Spinal cord (tissue), 10 donors: Measurements from ENCODE around the gene TCAP. TPM values are rescaled to one million over a fixed set of nuclear protein-coding genes. Genes with fewer than 3 reads are reported as not detected.
A peak's percentile ranks its signal among the peaks of the same experiment; 100 is the strongest.

Source experiments
- DNase-seq, 6 donors: peaks; one replicate each; pipeline versions ENCODE4 v3.0.0 to v3.0.0-alpha.2; 2013 to 2015; ENCODE audit warnings: low spot score in 6 of 6, low read depth in 4 of 6
- H3K27ac ChIP-seq: one replicate; pipeline ENCODE4 v1.5.1; 2013; ENCODE audit warnings: low read depth, low read length, control low read depth
- H3K27me3 ChIP-seq: one replicate; pipeline ENCODE4 v1.6.1; 2013; ENCODE audit warnings: low read length; ENCODE audit not compliant: control insufficient read depth, insufficient read depth
- H3K36me3 ChIP-seq: one replicate; pipeline ENCODE4 v1.6.1; 2013; ENCODE audit warnings: low read length; ENCODE audit not compliant: control insufficient read depth, insufficient read depth
- H3K4me1 ChIP-seq: one replicate; pipeline ENCODE4 v1.6.1; 2013; ENCODE audit warnings: low read length; ENCODE audit not compliant: control insufficient read depth, insufficient read depth
- H3K4me3 ChIP-seq: one replicate; pipeline ENCODE4 v1.5.1; 2013; ENCODE audit warnings: low read depth, low read length, control low read depth
- H3K9me3 ChIP-seq: one replicate; pipeline ENCODE4 v1.6.1; 2013; ENCODE audit warnings: low read length; ENCODE audit not compliant: control insufficient read depth, insufficient read depth
- WGBS: methylation state at CpG from one replicate; pipeline ENCODE4 v1.1.5; 2013; ENCODE audit warnings: missing lambda C conversion rate; ENCODE audit not compliant: insufficient coverage; 5-methylcytosine and 5-hydroxymethylcytosine counted together
- polyA plus RNA-seq, 2 donors: library from polyadenylated mRNA; unstranded; fragments of 120-200 nt; gene quantifications; one replicate each; pipeline ENCODE4 v1.2.1, GENCODE V29; 2013; ENCODE audit not compliant: insufficient read length in 2 of 2
- total RNA-seq, 2 donors: library from RNA; depleted of rRNA in 1 of 2; stranded (reverse); fragments of 120-200 nt in 1 of 2; fragments of >200 nt in 1 of 2; gene quantifications; one replicate each; pipeline versions ENCODE4 v1.2.3 to v1.2.4, GENCODE V29; 2013 to 2014
- donor health status: healthy.

Gene TCAP
- total and polyA plus RNA-seq, 4 donors = 0.30 to 6.0 (median 3.3) TPM

GRCh38 chr17:39629494-39629880 is 35.7 kb upstream of the TCAP start:
- Histone ChIP-seq H3K36me3 (peaks cover 8% of the 10 kb centered on the region), H3K4me1 (peaks cover 83% of the 10 kb centered on the region), H3K27me3 (peaks cover 32% of the 10 kb centered on the region), H3K9me3 (no peaks in the 10 kb centered on the region), H3K4me3 (no peak overlapping the region), H3K27ac (no peak overlapping the region)
- WGBS = 67% methylated on average over 1 of the region's 3 CpGs
- no peak for DNase-seq

- no peak for DNase-seq
- Histone ChIP-seq H3K27me3 (peaks cover 29% of the 10 kb centered on the region), H3K27ac (no peak overlapping the region), H3K4me1 (peaks cover 84% of the 10 kb centered on the region), H3K9me3 (no peaks in the 10 kb centered on the region), H3K36me3 (peaks cover 8% of the 10 kb centered on the region), H3K4me3 (no peak overlapping the region)
- 71% methylated on average over 8 of the region's 12 CpGs for WGBS
Measured at GRCh38 chr17:39629898-39630297, 35.3 kb upstream of the TCAP start.

- Histone ChIP-seq H3K27me3 (peaks cover 21% of the 10 kb centered on the region), H3K4me1 (peaks cover 71% of the 10 kb centered on the region), H3K9me3 (no peaks in the 10 kb centered on the region), H3K36me3 (peaks cover 11% of the 10 kb centered on the region), H3K27ac (no peak overlapping the region), H3K4me3 (no peak overlapping the region)
- no peak for DNase-seq
- WGBS = 63% methylated on average over 4 of the region's 6 CpGs
Measured at GRCh38 chr17:39631403-39631802, 33.7 kb upstream of the TCAP start.

- peak in 3 of 6 donors; percentile 60 to 87 (median 82) for DNase-seq
- peaks cover 14% of the 10 kb centered on the region for H3K27me3 ChIP-seq
- peaks cover 11% of the 10 kb centered on the region for H3K36me3 ChIP-seq
- no peak overlapping the region for H3K4me3 ChIP-seq
- WGBS = 23% methylated on average over 10 of the region's 13 CpGs
- peaks cover 68% of the 10 kb centered on the region for H3K4me1 ChIP-seq
- H3K9me3 ChIP-seq = no peaks in the 10 kb centered on the region
- H3K27ac ChIP-seq = peak overlapping the region; percentile 85
Measured at GRCh38 chr17:39632153-39632941, 32.8 kb upstream of the TCAP start.

GRCh38 chr17:39633570-39634183 is 31.5 kb upstream of the TCAP start:
- Histone ChIP-seq H3K27ac (peak overlapping the region; percentile 19), H3K27me3 (peaks cover 2% of the 10 kb centered on the region), H3K9me3 (no peaks in the 10 kb centered on the region), H3K4me3 (no peak overlapping the region), H3K4me1 (peaks cover 65% of the 10 kb centered on the region), H3K36me3 (peaks cover 11% of the 10 kb centered on the region)
- DNase-seq = no peak
- 85% methylated on average over 7 of the region's 8 CpGs for WGBS

GRCh38 chr17:39634384-39634871 is 30.7 kb upstream of the TCAP start:
- Histone ChIP-seq H3K27ac (peak overlapping the region; percentile 29), H3K4me1 (peaks cover 61% of the 10 kb centered on the region), H3K27me3 (no peaks in the 10 kb centered on the region), H3K36me3 (peaks cover 11% of the 10 kb centered on the region), H3K4me3 (no peak overlapping the region), H3K9me3 (no peaks in the 10 kb centered on the region)
- no CpG with 5 or more reads among the region's 2 CpGs for WGBS
- DNase-seq = peak in 2 of 6 donors; percentile 74 to 83

- H3K27me3 ChIP-seq = no peaks in the 10 kb centered on the region
- H3K4me3 ChIP-seq = no peak overlapping the region
- WGBS = 90% methylated on average over 3 of the region's 8 CpGs
- DNase-seq = no peak
- no peak overlapping the region for H3K27ac ChIP-seq
- H3K9me3 ChIP-seq = no peaks in the 10 kb centered on the region
- peaks cover 66% of the 10 kb centered on the region for H3K4me1 ChIP-seq
- peaks cover 7% of the 10 kb centered on the region for H3K36me3 ChIP-seq
Measured at GRCh38 chr17:39635614-39636176, 29.5 kb upstream of the TCAP start.

GRCh38 chr17:39636587-39636926 is 28.6 kb upstream of the TCAP start:
- Histone ChIP-seq H3K36me3 (peaks cover 4% of the 10 kb centered on the region), H3K9me3 (no peaks in the 10 kb centered on the region), H3K27ac (peak overlapping the region; percentile 89), H3K27me3 (no peaks in the 10 kb centered on the region), H3K4me3 (peak overlapping the region; percentile 83), H3K4me1 (peaks cover 62% of the 10 kb centered on the region)
- DNase-seq = no peak
- 0% methylated on average over 1 of the region's 6 CpGs for WGBS

- Histone ChIP-seq H3K36me3 (peaks cover 3% of the 10 kb centered on the region), H3K4me1 (peaks cover 60% of the 10 kb centered on the region), H3K27ac (peak within 1 kb of the TSS; percentile 89), H3K27me3 (no peaks in the 10 kb centered on the region), H3K9me3 (no peaks in the 10 kb centered on the region), H3K4me3 (peak within 1 kb of the TSS; percentile 83)
- DNase-seq = peak in 5 of 6 donors; percentile 71 to 96 (median 84)
- under 1% methylated on average over 65 of the region's 69 CpGs for WGBS
Measured at GRCh38 chr17:39636927-39637736, 28.0 kb upstream of the TCAP start, which contains the start of gene STARD3. TSS of gene STARD3 (plus strand) at chr17:39637144. CDS start at chr17:39653532, 16,388 bp downstream.
